PC-3 (cell line): ENCODE measurements around the gene PDK1. TPM values are rescaled to one million over a fixed set of nuclear protein-coding genes. Genes with fewer than 3 reads are reported as not detected.
A peak's percentile ranks its signal among the peaks of the same experiment; 100 is the strongest.

Experiments used
- ATAC-seq: fragments of 200-7000 bp; cut with Tn5 transposase; 2 replicates; pipeline ENCODE4 v1.9.1; 2020; ENCODE audit warnings: mild to moderate bottlenecking, moderate library complexity
- BruUV-seq: library from RNA; stranded (reverse); fragments of 400-500 nt; replicated peaks from 2 replicates; lab custom pipeline; 2021; lab: Mats Ljungman, UMichigan
- CTCF ChIA-PET: fragments of 300-600 bp; sonication (Branson Sonifier 250); formaldehyde crosslinking; loops from one replicate; lab custom pipeline; 2022; ENCODE audit warnings: antibody characterized with exemption; lab: Charles Lee
- POLR2A ChIA-PET: fragments of 300-600 bp; sonication (Branson Sonifier 250); formaldehyde crosslinking; loops from one replicate; lab custom pipeline; 2022; ENCODE audit warnings: antibody characterized with exemption; ENCODE audit not compliant: unreplicated experiment; lab: Charles Lee
- DNase-seq: peaks from one replicate; pipeline ENCODE4 v3.0.0-alpha.2; 2015
- H2AFZ ChIP-seq: fragments of 300-600 bp; sonication (generic); 2 replicates; pipeline ENCODE4 v1.6.0; 2016; ENCODE audit warnings: antibody characterized with exemption, low read length
- H3F3A ChIP-seq: fragments of 300-600 bp; sonication (generic); one replicate; pipeline ENCODE4 v1.6.0; 2017; ENCODE audit warnings: antibody characterized with exemption, low read length, control low read depth, mild to moderate bottlenecking; ENCODE audit not compliant: unreplicated experiment
- H3K27ac ChIP-seq: fragments of 300-600 bp; sonication (generic); 2 replicates; pipeline ENCODE4 v1.5.1; 2016; ENCODE audit warnings: mild to moderate bottlenecking, low read length
- H3K27me3 ChIP-seq: fragments of 300-600 bp; sonication (generic); 2 replicates; pipeline ENCODE4 v1.6.1; 2016; ENCODE audit warnings: low read length, mixed read lengths
- H3K36me3 ChIP-seq: fragments of 300-600 bp; sonication (generic); 2 replicates; pipeline ENCODE4 v1.6.1; 2016; ENCODE audit warnings: low read depth, mixed run types, low read length, mixed read lengths
- H3K4me1 ChIP-seq: fragments of 300-600 bp; sonication (generic); 2 replicates; pipeline ENCODE4 v1.5.1; 2016; ENCODE audit warnings: low read length; ENCODE audit not compliant: insufficient read depth
- H3K4me2 ChIP-seq: fragments of 300-600 bp; sonication (generic); 2 replicates; pipeline ENCODE4 v1.6.0; 2016; ENCODE audit warnings: low read length
- H3K4me3 ChIP-seq: fragments of 300-600 bp; sonication (generic); 2 replicates; pipeline ENCODE4 v1.5.1; 2016; ENCODE audit warnings: mild to moderate bottlenecking, low read length, mixed read lengths
- H3K79me2 ChIP-seq: fragments of 300-600 bp; sonication (generic); 2 replicates; pipeline ENCODE4 v1.6.1; 2017; ENCODE audit warnings: low read length, mixed read lengths
- H3K9ac ChIP-seq: fragments of 300-600 bp; sonication (generic); 2 replicates; pipeline ENCODE4 v1.6.0; 2016; ENCODE audit warnings: mild to moderate bottlenecking, low read length
- H3K9me2 ChIP-seq: fragments of 300-600 bp; sonication (generic); replicated peaks from 2 replicates; pipeline ENCODE4 v1.6.1; 2016; ENCODE audit warnings: mixed run types, low read length, mixed read lengths
- H3K9me3 ChIP-seq: fragments of 300-600 bp; sonication (generic); 2 replicates; pipeline ENCODE4 v1.6.1; 2016; ENCODE audit warnings: low read length, mixed read lengths
- H4K20me1 ChIP-seq: fragments of 300-600 bp; sonication (generic); 2 replicates; pipeline ENCODE4 v1.6.1; 2016; ENCODE audit warnings: low read length, mixed read lengths
- CTCF ChIP-seq: fragments of 300-600 bp; sonication (generic); conservative IDR thresholded peaks from 2 replicates; pipeline ENCODE4 v1.5.1; 2017; ENCODE audit warnings: antibody characterized with exemption, low read depth, mild to moderate bottlenecking, low read length
- EZH2 ChIP-seq: fragments of 300-600 bp; sonication (generic); IDR thresholded peaks from one replicate; pipeline ENCODE4 v1.6.1; 2017; ENCODE audit warnings: antibody characterized with exemption, mild to moderate bottlenecking, low read length; ENCODE audit not compliant: unreplicated experiment
- EZH2phosphoT487 ChIP-seq: fragments of 300-600 bp; sonication (generic); IDR thresholded peaks from 2 replicates; pipeline ENCODE4 v1.6.1; 2018; ENCODE audit warnings: mild to moderate bottlenecking, antibody characterized with exemption, low read length, borderline replicate concordance
- intact Hi-C: fragments of 100-400 bp; cut with micrococcal nuclease; formaldehyde crosslinking; loops from 2 replicates; pipeline ENCODE4 v1.9.0; 2023
- total RNA-seq: library from RNA; depleted of rRNA; stranded (reverse); fragments of >200 nt; gene quantifications from 2 replicates; pipeline ENCODE4 v1.2.3, GENCODE V29; 2014

Gene PDK1
- total RNA-seq, 1 experiment from 2014 or later = 45.8 TPM

GRCh38 chr2:172623249-172623965, 67.5 kb downstream of the PDK1 start:
- no TSS peak for BruUV-seq
- Histone ChIP-seq H3K4me1 (no peaks in the 10 kb centered on the region), H4K20me1 (no peaks in the 10 kb centered on the region), H3F3A (no peaks in the 10 kb centered on the region), H3K27me3 (no peaks in the 10 kb centered on the region), H2AFZ (no peak overlapping the region), H3K9me2 (no peaks in the 10 kb centered on the region), H3K4me3 (no peak overlapping the region), H3K9ac (no peak overlapping the region), H3K36me3 (peaks cover 9% of the 10 kb centered on the region), H3K27ac (peak overlapping the region; percentile 19), H3K9me3 (no peaks in the 10 kb centered on the region), H3K79me2 (no peaks in the 10 kb centered on the region), H3K4me2 (no peak overlapping the region)
- DNase-seq (no peak), ATAC-seq (peak; percentile 48)
- intact Hi-C loops = loop anchor here (1.0 to 5.0 kb wide), 2 partner anchors 34 to 78 kb away; no protein-coding TSS in a partner anchor
- TF ChIP-seq EZH2phosphoT487 = no peak
- TF ChIP-seq EZH2 = no peak
- no peak for TF ChIP-seq CTCF
- ChIA-PET POLR2A (interaction anchor here (0.6 kb wide), 1 partner anchor 37 kb away, joined by 7 read pairs; no protein-coding TSS in a partner anchor), CTCF (no interaction called here)

DNA sequence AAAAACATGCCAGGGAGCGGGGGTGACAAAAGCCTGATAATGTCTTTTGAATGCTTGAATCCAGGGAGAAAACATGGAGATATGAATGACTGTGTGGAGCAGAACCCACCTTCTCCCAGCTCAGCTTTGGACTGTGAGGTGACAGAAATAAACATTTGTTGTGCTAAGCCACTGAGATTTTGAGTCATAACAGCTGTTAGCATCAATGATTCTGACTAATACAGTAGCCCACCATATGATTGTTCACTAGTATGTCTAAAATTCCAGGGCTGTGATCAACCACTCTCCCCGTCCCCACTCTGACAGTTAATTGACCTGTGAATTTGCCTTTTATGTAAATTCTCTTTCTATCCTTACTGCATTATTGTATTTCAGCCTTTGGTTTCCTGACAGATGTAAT, 69.1 kb downstream of the PDK1 start:
- H3K4me1 ChIP-seq = no peaks in the 10 kb centered on the region
- H3K79me2 ChIP-seq = no peaks in the 10 kb centered on the region
- no TSS peak for BruUV-seq
- no peak overlapping the region for H3K4me2 ChIP-seq
- POLR2A ChIA-PET = no interaction called here
- no peaks in the 10 kb centered on the region for H3K9me3 ChIP-seq
- H2AFZ ChIP-seq = no peak overlapping the region
- H3K27me3 ChIP-seq = no peaks in the 10 kb centered on the region
- TF ChIP-seq EZH2 = no peak
- no peak for TF ChIP-seq EZH2phosphoT487
- no peak for TF ChIP-seq CTCF
- no peaks in the 10 kb centered on the region for H3F3A ChIP-seq
- no peak overlapping the region for H3K27ac ChIP-seq
- DNase-seq = no peak
- intact Hi-C loops = loop anchor here (5.0 kb wide), 1 partner anchor 32 kb away; no protein-coding TSS in a partner anchor
- CTCF ChIA-PET = no interaction called here
- no peaks in the 10 kb centered on the region for H4K20me1 ChIP-seq
- H3K36me3 ChIP-seq = peaks cover 9% of the 10 kb centered on the region
- H3K4me3 ChIP-seq = no peak overlapping the region
- no peak for ATAC-seq
- no peak overlapping the region for H3K9ac ChIP-seq
- H3K9me2 ChIP-seq = no peaks in the 10 kb centered on the region

DNA sequence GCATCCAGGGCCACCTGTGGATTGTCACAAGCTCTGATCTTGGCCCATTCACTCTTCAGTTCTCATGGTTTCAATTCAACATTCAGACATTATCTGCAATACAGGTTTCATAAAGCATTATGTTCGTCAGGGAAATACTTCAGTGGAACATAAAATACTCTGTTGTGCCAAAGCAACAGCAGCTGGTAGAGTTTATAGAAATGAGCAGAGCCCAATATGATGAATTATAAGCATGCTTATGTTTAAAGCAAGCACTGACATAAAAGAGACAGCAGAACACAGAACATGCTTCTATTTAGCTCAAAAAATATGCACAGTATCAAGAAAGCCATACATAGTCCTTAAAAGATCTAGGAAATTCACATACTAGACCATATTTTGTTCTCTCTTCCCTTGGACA, 71.3 kb downstream of the PDK1 start:
- Histone ChIP-seq H3K9me3 (no peaks in the 10 kb centered on the region), H3K4me2 (no peak overlapping the region), H2AFZ (no peak overlapping the region), H3K4me3 (no peak overlapping the region), H3K9me2 (no peaks in the 10 kb centered on the region), H3K79me2 (no peaks in the 10 kb centered on the region), H4K20me1 (no peaks in the 10 kb centered on the region), H3K36me3 (peaks cover 9% of the 10 kb centered on the region), H3K9ac (no peak overlapping the region), H3F3A (no peaks in the 10 kb centered on the region), H3K27me3 (no peaks in the 10 kb centered on the region), H3K4me1 (no peaks in the 10 kb centered on the region), H3K27ac (no peak overlapping the region)
- no peak for TF ChIP-seq EZH2phosphoT487
- ATAC-seq (no peak), DNase-seq (no peak)
- BruUV-seq = no TSS peak
- CTCF ChIA-PET = no interaction called here
- intact Hi-C loops = no loop called here
- POLR2A ChIA-PET = no interaction called here
